H4 (cell line): Measurements from ENCODE around the gene FAM13A. TPM values are rescaled to one million over a fixed set of nuclear protein-coding genes. Genes with fewer than 3 reads are reported as not detected.
"Not testable (repeated sequence)": the region's sequence is repeated elsewhere in the genome, so short reads cannot be mapped to it uniquely, and the experiment has no call there.

ENCODE experiments used
- DNase-seq: peaks from one replicate; pipeline ENCODE4 v3.0.0-alpha.2; 2015; ENCODE audit warnings: low spot score
- total RNA-seq: library from RNA; depleted of rRNA; stranded (reverse); fragments of >200 nt; shearing (Covaris generic); gene quantifications from 2 replicates; pipeline ENCODE4 v1.2.3, GENCODE V29; 2014; rRNA removed

FAM13A gene
- 17.1 and 20.4 TPM in 2 replicates for total RNA-seq

GRCh38 chr4:89056953-89057398 is at the start of gene FAM13A:
TSS of gene FAM13A (minus strand) at chr4:89057185. CDS start at chr4:89056964, 221 bp downstream.
- peak; percentile 97 for DNase-seq

GRCh38 chr4:89105726-89106125 is 48.7 kb upstream of the FAM13A start:
- no peak for DNase-seq

GRCh38 chr4:89101256-89102161 is 44.5 kb upstream of the FAM13A start:
- no peak for DNase-seq

- DNase-seq, result no peak
Observed at GRCh38 chr4:89100853-89101252, 43.9 kb upstream of the FAM13A start.

GRCh38 chr4:89099471-89099870 is 42.5 kb upstream of the FAM13A start:
- no peak for DNase-seq

- DNase-seq, result no peak
Observed at GRCh38 chr4:89099034-89099433, 42.0 kb upstream of the FAM13A start.

- DNase-seq, result no peak
Observed at GRCh38 chr4:89078300-89078699, 21.3 kb upstream of the FAM13A start.

GRCh38 chr4:89077761-89078160 is 20.8 kb upstream of the FAM13A start:
- DNase-seq, result no peak

- DNase-seq, result no peak
Observed at GRCh38 chr4:89072921-89073320, 15.9 kb upstream of the FAM13A start.

GRCh38 chr4:89071311-89071710 is 14.3 kb upstream of the FAM13A start:
- no peak for DNase-seq

- DNase-seq, result no peak
Observed at GRCh38 chr4:89070041-89070440, 13.1 kb upstream of the FAM13A start.

GRCh38 chr4:89069481-89069880 is 12.5 kb upstream of the FAM13A start:
- DNase-seq, result no peak

- no peak for DNase-seq
Observed at GRCh38 chr4:89067417-89067816, 10.4 kb upstream of the FAM13A start.

GRCh38 chr4:89064848-89065247 is 7.9 kb upstream of the FAM13A start:
- DNase-seq, result no peak

- not testable (repeated sequence) for DNase-seq
Observed at GRCh38 chr4:89057844-89058243, 859 bp upstream of the FAM13A start.

- no peak for DNase-seq
Observed at GRCh38 chr4:89056292-89056952, 563 bp downstream of the FAM13A start.

GRCh38 chr4:89055157-89056080 is 1.6 kb downstream of the FAM13A start:
- DNase-seq, result no peak

- DNase-seq, result no peak
Observed at GRCh38 chr4:89054627-89055026, 2.4 kb downstream of the FAM13A start.

GRCh38 chr4:89049853-89050252 is 7.1 kb downstream of the FAM13A start:
- DNase-seq, result no peak

GRCh38 chr4:89048906-89049601 is 7.9 kb downstream of the FAM13A start:
- DNase-seq, result no peak
